Measurements from ENCODE around the gene RPL11. TPM values are rescaled to one million over a fixed set of nuclear protein-coding genes. Genes with fewer than 3 reads are reported as not detected.
A peak's percentile ranks its signal among the peaks of the same experiment; 100 is the strongest.

Gene RPL11
- total RNA-seq, 1 donor from 2014 or later, result 843 TPM

DNA sequence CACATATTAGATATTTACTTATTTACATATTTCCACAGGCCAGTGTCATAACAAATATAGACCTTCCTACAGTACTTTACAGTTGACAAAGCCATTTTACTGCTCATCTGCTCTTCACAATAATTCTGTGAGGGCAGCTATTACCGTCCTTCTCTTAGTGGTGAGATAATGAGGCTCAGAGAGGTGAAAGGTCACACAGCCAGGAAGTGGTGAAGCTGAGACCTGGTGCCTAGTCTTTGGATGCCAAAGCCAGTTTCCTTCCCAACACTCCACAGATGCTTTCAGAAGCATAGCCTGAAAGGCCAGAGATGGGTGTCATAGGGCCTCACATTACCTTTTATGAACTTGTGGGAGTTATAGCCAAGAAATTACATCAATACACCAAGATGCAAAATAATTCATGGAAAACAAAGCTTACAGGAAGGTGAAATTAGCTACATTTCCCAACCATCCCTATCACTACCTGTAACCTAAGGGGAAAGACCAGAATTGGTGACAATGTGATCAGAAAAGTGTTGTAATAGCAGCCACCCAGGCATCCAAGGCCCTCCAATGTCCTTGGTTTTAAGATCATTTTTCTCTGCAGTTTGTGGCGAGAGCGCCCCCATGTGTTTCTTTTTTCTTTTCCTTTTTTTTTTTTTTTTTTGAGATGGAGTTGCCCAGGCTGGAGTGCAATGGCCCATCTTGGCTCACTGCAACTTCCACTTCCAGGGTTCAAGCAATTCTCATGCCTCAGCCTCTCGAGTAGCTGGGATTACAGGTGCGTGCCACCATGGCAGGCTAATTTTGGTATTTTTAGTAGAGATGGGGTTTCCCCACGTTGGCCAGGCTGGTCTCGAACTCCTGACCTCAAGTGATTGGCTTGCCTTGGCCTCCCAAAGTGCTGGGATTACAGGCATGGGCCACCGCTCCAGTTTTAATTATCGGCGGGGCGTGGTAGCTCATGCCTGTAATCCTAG lies 26.5 kb upstream of the RPL11 start:
- no peak overlapping the region for H3K4me3 Mint-ChIP-seq (ENCODE audit: unreplicated experiment)
- no peaks in the 10 kb centered on the region for H3K36me3 Mint-ChIP-seq (ENCODE audit: unreplicated experiment)
- TF ChIP-seq, protein P1, sequence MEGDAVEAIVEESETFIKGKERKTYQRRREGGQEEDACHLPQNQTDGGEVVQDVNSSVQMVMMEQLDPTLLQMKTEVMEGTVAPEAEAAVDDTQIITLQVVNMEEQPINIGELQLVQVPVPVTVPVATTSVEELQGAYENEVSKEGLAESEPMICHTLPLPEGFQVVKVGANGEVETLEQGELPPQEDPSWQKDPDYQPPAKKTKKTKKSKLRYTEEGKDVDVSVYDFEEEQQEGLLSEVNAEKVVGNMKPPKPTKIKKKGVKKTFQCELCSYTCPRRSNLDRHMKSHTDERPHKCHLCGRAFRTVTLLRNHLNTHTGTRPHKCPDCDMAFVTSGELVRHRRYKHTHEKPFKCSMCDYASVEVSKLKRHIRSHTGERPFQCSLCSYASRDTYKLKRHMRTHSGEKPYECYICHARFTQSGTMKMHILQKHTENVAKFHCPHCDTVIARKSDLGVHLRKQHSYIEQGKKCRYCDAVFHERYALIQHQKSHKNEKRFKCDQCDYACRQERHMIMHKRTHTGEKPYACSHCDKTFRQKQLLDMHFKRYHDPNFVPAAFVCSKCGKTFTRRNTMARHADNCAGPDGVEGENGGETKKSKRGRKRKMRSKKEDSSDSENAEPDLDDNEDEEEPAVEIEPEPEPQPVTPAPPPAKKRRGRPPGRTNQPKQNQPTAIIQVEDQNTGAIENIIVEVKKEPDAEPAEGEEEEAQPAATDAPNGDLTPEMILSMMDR (IDR thresholded peaks at IDR 0.05), result peak; percentile 47
- H3K27me3 Mint-ChIP-seq (ENCODE audit: unreplicated experiment), result peaks cover 12% of the 10 kb centered on the region
- H3K27ac Mint-ChIP-seq (ENCODE audit: unreplicated experiment), result no peak overlapping the region
- no peaks in the 10 kb centered on the region for H3K4me1 Mint-ChIP-seq (ENCODE audit: unreplicated experiment)
- DNase-seq (ENCODE audit: extremely low spot score, unreplicated experiment), result no peak
- H3K9me3 Mint-ChIP-seq (ENCODE audit: unreplicated experiment), result no peaks in the 10 kb centered on the region

DNA sequence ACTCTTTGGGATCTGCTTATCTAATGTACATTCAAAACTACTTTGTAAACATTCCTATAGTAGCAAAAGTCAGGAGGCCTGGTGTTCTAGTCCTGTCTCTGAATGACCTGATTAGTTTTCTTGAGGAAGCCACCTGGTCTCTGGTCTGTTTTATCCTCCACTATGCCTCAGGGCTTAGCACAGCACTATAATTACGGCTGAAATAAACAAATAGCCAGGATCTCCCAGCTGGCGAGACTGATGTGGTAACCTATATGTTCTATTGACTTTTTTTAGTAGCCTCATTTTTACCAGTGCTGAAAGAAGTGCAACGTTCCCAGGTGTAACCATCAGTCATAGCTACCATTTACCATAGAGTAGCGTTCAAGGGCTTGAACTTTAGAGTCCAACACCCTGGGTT lies 24.2 kb upstream of the RPL11 start:
- TF ChIP-seq, protein P1 (IDR thresholded peaks at IDR 0.05), result no peak
- Mint-ChIP-seq H3K36me3 (ENCODE audit: unreplicated experiment) (no peaks in the 10 kb centered on the region), H3K27me3 (ENCODE audit: unreplicated experiment) (peaks cover 22% of the 10 kb centered on the region), H3K27ac (ENCODE audit: unreplicated experiment) (no peak overlapping the region), H3K9me3 (ENCODE audit: unreplicated experiment) (no peaks in the 10 kb centered on the region), H3K4me1 (ENCODE audit: unreplicated experiment) (no peaks in the 10 kb centered on the region), H3K4me3 (ENCODE audit: unreplicated experiment) (no peak overlapping the region)
- no peak for DNase-seq (ENCODE audit: extremely low spot score, unreplicated experiment)

DNA sequence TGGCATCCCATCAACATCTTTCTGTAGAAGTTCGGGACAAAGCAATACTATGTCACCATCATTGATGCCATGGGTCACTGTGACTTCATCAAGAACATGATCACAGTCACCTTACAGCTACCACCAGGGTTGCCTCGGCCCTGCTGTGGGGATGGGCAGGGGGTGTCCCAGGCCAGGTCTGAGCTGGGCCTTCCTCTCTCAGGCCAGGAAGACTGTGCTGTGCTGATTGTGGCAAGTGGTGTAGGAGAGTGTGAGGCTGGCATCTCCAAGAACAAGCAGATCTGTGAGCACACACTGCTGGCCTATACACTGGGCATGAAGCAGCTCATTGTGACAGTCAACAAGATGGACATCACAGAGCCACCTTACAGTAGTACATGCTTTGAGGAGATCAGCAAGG lies 20.9 kb upstream of the RPL11 start:
- no peak for DNase-seq (ENCODE audit: extremely low spot score, unreplicated experiment)
- Mint-ChIP-seq H3K4me3 (ENCODE audit: unreplicated experiment) (no peak overlapping the region), H3K27ac (ENCODE audit: unreplicated experiment) (no peak overlapping the region), H3K27me3 (ENCODE audit: unreplicated experiment) (peaks cover 24% of the 10 kb centered on the region), H3K4me1 (ENCODE audit: unreplicated experiment) (no peaks in the 10 kb centered on the region), H3K36me3 (ENCODE audit: unreplicated experiment) (no peaks in the 10 kb centered on the region), H3K9me3 (ENCODE audit: unreplicated experiment) (no peaks in the 10 kb centered on the region)
- TF ChIP-seq, protein P1 (IDR thresholded peaks at IDR 0.05), result no peak

DNA sequence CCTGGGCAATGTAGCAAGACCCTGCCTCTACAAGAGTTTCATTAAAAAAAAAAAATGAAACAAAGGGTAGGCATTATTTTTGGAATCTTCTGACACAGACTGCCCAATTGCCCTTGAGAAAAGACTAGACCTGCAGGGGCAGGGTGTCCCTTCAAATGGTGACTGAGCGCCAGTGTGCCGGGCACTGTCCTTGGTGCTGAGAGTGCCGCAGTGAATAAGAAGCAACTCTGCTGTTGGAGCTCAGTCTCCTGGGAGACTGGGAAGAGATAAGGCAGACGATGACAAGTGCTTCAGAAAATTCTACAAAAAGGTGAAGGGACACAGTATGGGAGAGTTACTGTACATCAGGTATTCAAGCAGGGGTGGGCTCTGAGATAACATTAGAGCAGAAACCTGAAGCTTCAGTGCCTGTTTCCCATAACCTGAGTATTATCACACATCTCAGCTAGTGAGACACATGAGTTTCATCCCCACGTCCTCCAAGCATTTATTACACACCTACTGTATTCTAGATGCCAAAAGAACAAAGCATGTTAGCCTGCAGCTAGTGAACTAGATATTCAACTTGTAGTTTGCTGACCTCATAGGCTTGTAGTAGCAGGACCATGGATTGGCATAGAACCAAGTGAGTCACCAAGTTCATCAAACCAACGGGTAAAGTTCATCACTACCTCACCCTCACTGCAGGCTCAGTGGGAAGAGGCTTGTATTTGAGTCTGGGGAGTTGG lies 18.4 kb upstream of the RPL11 start:
- Mint-ChIP-seq H3K36me3 (ENCODE audit: unreplicated experiment) (no peaks in the 10 kb centered on the region), H3K27me3 (ENCODE audit: unreplicated experiment) (peaks cover 32% of the 10 kb centered on the region), H3K27ac (ENCODE audit: unreplicated experiment) (no peak overlapping the region), H3K9me3 (ENCODE audit: unreplicated experiment) (no peaks in the 10 kb centered on the region), H3K4me1 (ENCODE audit: unreplicated experiment) (no peaks in the 10 kb centered on the region), H3K4me3 (ENCODE audit: unreplicated experiment) (no peak overlapping the region)
- TF ChIP-seq, protein P1 (IDR thresholded peaks at IDR 0.05), result no peak
- no peak for DNase-seq (ENCODE audit: extremely low spot score, unreplicated experiment)

DNA sequence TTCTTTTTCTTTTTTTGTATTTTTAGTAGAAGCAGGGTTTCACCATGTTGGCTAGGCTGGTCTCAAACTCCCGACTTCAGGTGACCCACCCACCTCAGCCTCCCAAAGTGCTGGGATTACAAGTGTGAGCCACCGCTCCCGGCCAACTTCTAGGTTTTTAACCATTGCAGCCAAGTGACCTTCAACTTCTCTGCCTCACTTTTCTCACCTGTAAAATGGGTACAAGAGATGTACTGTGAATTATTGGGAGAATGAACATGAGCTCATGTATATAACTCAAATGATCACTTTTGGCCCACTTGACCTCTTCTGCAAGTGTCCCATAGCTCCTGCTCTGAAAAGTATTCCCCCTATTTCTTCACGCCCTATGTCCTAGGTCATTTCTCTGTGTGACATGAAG lies 11.8 kb upstream of the RPL11 start:
- Mint-ChIP-seq H3K4me3 (ENCODE audit: unreplicated experiment) (no peak overlapping the region), H3K27ac (ENCODE audit: unreplicated experiment) (no peak overlapping the region), H3K4me1 (ENCODE audit: unreplicated experiment) (no peaks in the 10 kb centered on the region), H3K27me3 (ENCODE audit: unreplicated experiment) (peaks cover 32% of the 10 kb centered on the region), H3K9me3 (ENCODE audit: unreplicated experiment) (no peaks in the 10 kb centered on the region), H3K36me3 (ENCODE audit: unreplicated experiment) (no peaks in the 10 kb centered on the region)
- TF ChIP-seq, protein P1 (IDR thresholded peaks at IDR 0.05), result no peak
- DNase-seq (ENCODE audit: extremely low spot score, unreplicated experiment), result no peak

All from osteocyte (in vitro differentiated cells).